Measurements from ENCODE around the gene SGMS1.

DNA sequence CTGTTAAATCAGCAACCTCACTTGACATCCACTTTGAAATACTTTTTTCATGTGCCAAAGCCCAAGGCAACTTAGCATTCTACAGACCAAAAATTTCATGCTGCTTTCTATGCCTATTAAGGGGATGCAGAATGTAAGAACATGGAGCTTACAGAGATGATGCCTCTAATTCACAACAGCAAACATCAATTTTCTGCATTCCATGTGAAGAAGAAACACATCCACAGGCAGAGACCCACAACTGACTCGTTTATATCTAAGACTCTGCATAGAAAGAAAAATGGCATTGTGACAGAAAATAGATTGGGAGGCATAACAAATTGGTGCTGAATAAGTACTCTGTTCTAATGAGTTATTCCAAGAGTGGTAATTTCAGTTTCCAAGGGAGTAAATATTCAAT is 107.6 kb downstream of the SGMS1 start:
- TF ChIP-seq CTCF (conservative IDR thresholded peaks at IDR 0.05; ENCODE audit: low read depth in 2 of 2) (no peak), POLR2AphosphoS5 (IDR thresholded peaks at IDR 0.05; ENCODE audit: low read depth) (no peak), EZH2 (IDR thresholded peaks at IDR 0.05; ENCODE audit: low read depth, unreplicated experiment) (no peak), CREB1 (CRISPR knock-in tag; IDR thresholded peaks at IDR 0.05; ENCODE audit: low read depth) (no peak), EZH2phosphoT487 (IDR thresholded peaks at IDR 0.05; ENCODE audit: unreplicated experiment) (no peak)
- TF ChIP-seq, protein P1, sequence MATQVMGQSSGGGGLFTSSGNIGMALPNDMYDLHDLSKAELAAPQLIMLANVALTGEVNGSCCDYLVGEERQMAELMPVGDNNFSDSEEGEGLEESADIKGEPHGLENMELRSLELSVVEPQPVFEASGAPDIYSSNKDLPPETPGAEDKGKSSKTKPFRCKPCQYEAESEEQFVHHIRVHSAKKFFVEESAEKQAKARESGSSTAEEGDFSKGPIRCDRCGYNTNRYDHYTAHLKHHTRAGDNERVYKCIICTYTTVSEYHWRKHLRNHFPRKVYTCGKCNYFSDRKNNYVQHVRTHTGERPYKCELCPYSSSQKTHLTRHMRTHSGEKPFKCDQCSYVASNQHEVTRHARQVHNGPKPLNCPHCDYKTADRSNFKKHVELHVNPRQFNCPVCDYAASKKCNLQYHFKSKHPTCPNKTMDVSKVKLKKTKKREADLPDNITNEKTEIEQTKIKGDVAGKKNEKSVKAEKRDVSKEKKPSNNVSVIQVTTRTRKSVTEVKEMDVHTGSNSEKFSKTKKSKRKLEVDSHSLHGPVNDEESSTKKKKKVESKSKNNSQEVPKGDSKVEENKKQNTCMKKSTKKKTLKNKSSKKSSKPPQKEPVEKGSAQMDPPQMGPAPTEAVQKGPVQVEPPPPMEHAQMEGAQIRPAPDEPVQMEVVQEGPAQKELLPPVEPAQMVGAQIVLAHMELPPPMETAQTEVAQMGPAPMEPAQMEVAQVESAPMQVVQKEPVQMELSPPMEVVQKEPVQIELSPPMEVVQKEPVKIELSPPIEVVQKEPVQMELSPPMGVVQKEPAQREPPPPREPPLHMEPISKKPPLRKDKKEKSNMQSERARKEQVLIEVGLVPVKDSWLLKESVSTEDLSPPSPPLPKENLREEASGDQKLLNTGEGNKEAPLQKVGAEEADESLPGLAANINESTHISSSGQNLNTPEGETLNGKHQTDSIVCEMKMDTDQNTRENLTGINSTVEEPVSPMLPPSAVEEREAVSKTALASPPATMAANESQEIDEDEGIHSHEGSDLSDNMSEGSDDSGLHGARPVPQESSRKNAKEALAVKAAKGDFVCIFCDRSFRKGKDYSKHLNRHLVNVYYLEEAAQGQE (IDR thresholded peaks at IDR 0.05; ENCODE audit: unreplicated experiment) = no peak
- TF ChIP-seq, protein P2, sequence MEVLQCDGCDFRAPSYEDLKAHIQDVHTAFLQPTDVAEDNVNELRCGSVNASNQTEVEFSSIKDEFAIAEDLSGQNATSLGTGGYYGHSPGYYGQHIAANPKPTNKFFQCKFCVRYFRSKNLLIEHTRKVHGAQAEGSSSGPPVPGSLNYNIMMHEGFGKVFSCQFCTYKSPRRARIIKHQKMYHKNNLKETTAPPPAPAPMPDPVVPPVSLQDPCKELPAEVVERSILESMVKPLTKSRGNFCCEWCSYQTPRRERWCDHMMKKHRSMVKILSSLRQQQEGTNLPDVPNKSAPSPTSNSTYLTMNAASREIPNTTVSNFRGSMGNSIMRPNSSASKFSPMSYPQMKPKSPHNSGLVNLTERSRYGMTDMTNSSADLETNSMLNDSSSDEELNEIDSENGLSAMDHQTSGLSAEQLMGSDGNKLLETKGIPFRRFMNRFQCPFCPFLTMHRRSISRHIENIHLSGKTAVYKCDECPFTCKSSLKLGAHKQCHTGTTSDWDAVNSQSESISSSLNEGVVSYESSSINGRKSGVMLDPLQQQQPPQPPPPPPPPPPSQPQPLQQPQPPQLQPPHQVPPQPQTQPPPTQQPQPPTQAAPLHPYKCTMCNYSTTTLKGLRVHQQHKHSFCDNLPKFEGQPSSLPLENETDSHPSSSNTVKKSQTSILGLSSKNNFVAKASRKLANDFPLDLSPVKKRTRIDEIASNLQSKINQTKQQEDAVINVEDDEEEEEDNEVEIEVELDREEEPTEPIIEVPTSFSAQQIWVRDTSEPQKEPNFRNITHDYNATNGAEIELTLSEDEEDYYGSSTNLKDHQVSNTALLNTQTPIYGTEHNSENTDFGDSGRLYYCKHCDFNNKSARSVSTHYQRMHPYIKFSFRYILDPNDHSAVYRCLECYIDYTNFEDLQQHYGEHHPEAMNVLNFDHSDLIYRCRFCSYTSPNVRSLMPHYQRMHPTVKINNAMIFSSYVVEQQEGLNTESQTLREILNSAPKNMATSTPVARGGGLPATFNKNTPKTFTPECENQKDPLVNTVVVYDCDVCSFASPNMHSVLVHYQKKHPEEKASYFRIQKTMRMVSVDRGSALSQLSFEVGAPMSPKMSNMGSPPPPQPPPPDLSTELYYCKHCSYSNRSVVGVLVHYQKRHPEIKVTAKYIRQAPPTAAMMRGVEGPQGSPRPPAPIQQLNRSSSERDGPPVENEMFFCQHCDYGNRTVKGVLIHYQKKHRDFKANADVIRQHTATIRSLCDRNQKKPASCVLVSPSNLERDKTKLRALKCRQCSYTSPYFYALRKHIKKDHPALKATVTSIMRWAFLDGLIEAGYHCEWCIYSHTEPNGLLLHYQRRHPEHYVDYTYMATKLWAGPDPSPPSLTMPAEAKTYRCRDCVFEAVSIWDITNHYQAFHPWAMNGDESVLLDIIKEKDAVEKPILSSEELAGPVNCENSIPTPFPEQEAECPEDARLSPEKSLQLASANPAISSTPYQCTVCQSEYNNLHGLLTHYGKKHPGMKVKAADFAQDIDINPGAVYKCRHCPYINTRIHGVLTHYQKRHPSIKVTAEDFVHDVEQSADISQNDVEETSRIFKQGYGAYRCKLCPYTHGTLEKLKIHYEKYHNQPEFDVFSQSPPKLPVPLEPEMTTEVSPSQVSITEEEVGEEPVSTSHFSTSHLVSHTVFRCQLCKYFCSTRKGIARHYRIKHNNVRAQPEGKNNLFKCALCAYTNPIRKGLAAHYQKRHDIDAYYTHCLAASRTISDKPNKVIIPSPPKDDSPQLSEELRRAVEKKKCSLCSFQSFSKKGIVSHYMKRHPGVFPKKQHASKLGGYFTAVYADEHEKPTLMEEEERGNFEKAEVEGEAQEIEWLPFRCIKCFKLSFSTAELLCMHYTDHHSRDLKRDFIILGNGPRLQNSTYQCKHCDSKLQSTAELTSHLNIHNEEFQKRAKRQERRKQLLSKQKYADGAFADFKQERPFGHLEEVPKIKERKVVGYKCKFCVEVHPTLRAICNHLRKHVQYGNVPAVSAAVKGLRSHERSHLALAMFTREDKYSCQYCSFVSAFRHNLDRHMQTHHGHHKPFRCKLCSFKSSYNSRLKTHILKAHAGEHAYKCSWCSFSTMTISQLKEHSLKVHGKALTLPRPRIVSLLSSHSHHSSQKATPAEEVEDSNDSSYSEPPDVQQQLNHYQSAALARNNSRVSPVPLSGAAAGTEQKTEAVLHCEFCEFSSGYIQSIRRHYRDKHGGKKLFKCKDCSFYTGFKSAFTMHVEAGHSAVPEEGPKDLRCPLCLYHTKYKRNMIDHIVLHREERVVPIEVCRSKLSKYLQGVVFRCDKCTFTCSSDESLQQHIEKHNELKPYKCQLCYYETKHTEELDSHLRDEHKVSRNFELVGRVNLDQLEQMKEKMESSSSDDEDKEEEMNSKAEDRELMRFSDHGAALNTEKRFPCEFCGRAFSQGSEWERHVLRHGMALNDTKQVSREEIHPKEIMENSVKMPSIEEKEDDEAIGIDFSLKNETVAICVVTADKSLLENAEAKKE (CRISPR knock-in tag; IDR thresholded peaks at IDR 0.05) = no peak
